SK-N-SH treated with all-trans-retinoic acid at 6 μM for 48 hours (cell line): ENCODE data around the gene STEAP1.

ENCODE experiments used
- ISL1 ChIP-seq: fragments of 250-450 bp; sonication (Bioruptor Pico); IDR thresholded peaks from 2 replicates; pipeline ENCODE4 v2.1.2; 2022; ENCODE audit warnings: mild to moderate bottlenecking, moderate library complexity
- PATZ1 ChIP-seq: fragments of 250-450 bp; sonication (Bioruptor Pico); IDR thresholded peaks from 2 replicates; pipeline ENCODE4 v1.8.0; 2020; ENCODE audit warnings: mild to moderate bottlenecking, moderate library complexity, borderline replicate concordance
- RARB ChIP-seq: fragments of 250-450 bp; sonication (Bioruptor Pico); IDR thresholded peaks from 2 replicates; pipeline ENCODE4 v1.8.0; 2021; ENCODE audit warnings: mild to moderate bottlenecking, moderate library complexity
- SNAI2 ChIP-seq: fragments of 250-450 bp; sonication (Bioruptor Pico); IDR thresholded peaks from 2 replicates; pipeline ENCODE4 v1.5.0; 2020; ENCODE audit warnings: mild to moderate bottlenecking, moderate library complexity
- TCF4 ChIP-seq: fragments of 250-450 bp; sonication (Bioruptor Pico); IDR thresholded peaks from 2 replicates; pipeline ENCODE4 v1.8.0; 2021; ENCODE audit warnings: mild to moderate bottlenecking, moderate library complexity, borderline replicate concordance
- TOX ChIP-seq: fragments of 250-450 bp; sonication (Bioruptor Pico); IDR thresholded peaks from 2 replicates; pipeline ENCODE4 v1.8.0; 2021; ENCODE audit warnings: mild to moderate bottlenecking, moderate library complexity, borderline replicate concordance
- ZFP3 ChIP-seq: fragments of 250-450 bp; sonication (Bioruptor Pico); IDR thresholded peaks from 2 replicates; pipeline ENCODE4 v1.5.0; 2020; ENCODE audit warnings: mild to moderate bottlenecking, moderate library complexity
- ZNF565 ChIP-seq: fragments of 450-650 bp; formaldehyde crosslinking; conservative IDR thresholded peaks from 2 replicates; pipeline ENCODE4 v1.5.0; 2020; ENCODE audit warnings: low read depth, mild to moderate bottlenecking, moderate library complexity
- ZNF70 ChIP-seq: fragments of 450-650 bp; formaldehyde crosslinking; IDR thresholded peaks from 2 replicates; pipeline ENCODE4 v1.5.0; 2020; ENCODE audit warnings: mild to moderate bottlenecking, moderate library complexity
- ZNF8 ChIP-seq: fragments of 450-650 bp; formaldehyde crosslinking; IDR thresholded peaks from 2 replicates; pipeline ENCODE4 v1.5.0; 2020; ENCODE audit warnings: mild to moderate bottlenecking, moderate library complexity
- TF ChIP-seq, protein P1 (sequence below): fragments of 250-450 bp; sonication (Bioruptor Pico); IDR thresholded peaks from 2 replicates; pipeline ENCODE4 v1.5.1; 2021; ENCODE audit warnings: mild to moderate bottlenecking, moderate library complexity
- TF ChIP-seq, protein P2 (sequence below): fragments of 250-450 bp; sonication (Bioruptor Pico); IDR thresholded peaks from 2 replicates; pipeline ENCODE4 v1.5.0; 2020; ENCODE audit warnings: mild to moderate bottlenecking, moderate library complexity
- TF ChIP-seq, protein P3 (sequence below): fragments of 250-450 bp; sonication (Bioruptor Pico); IDR thresholded peaks from 2 replicates; pipeline ENCODE4 v1.5.1; 2020; ENCODE audit warnings: low read depth, mild to moderate bottlenecking, moderate library complexity

DNA sequence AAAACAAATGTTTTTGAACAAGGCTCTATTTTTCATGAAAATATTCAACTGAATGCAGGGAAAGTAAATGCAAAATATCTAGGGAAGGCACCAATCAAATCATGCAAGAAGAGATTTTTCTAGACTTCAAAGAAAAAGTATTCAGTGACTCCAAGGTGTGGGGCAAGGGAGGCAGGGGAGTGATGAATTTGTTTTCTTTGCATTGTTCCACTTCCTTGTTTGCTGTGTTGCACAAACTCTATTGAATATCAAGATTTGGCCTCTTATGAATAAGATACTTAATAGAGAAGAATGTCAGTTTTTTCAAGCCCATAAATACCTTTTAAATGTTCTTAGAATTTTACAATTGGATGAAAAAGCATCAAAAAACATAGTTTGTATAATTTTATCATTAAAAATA, 26.4 kb downstream of the STEAP1 start:
- TF ChIP-seq ISL1 (CRISPR knock-in tag) (no peak), RARB (no peak), TCF4 (CRISPR knock-in tag) (no peak), TOX (CRISPR knock-in tag) (no peak), ZFP3 (CRISPR knock-in tag) (no peak), PATZ1 (no peak), ZNF70 (CRISPR knock-in tag) (no peak), ZNF8 (CRISPR knock-in tag) (no peak), ZNF565 (no peak), SNAI2 (no peak)
- TF ChIP-seq, protein P1, sequence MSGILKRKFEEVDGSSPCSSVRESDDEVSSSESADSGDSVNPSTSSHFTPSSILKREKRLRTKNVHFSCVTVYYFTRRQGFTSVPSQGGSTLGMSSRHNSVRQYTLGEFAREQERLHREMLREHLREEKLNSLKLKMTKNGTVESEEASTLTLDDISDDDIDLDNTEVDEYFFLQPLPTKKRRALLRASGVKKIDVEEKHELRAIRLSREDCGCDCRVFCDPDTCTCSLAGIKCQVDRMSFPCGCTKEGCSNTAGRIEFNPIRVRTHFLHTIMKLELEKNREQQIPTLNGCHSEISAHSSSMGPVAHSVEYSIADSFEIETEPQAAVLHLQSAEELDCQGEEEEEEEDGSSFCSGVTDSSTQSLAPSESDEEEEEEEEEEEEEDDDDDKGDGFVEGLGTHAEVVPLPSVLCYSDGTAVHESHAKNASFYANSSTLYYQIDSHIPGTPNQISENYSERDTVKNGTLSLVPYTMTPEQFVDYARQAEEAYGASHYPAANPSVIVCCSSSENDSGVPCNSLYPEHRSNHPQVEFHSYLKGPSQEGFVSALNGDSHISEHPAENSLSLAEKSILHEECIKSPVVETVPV (CRISPR knock-in tag) = no peak
- TF ChIP-seq, protein P2, sequence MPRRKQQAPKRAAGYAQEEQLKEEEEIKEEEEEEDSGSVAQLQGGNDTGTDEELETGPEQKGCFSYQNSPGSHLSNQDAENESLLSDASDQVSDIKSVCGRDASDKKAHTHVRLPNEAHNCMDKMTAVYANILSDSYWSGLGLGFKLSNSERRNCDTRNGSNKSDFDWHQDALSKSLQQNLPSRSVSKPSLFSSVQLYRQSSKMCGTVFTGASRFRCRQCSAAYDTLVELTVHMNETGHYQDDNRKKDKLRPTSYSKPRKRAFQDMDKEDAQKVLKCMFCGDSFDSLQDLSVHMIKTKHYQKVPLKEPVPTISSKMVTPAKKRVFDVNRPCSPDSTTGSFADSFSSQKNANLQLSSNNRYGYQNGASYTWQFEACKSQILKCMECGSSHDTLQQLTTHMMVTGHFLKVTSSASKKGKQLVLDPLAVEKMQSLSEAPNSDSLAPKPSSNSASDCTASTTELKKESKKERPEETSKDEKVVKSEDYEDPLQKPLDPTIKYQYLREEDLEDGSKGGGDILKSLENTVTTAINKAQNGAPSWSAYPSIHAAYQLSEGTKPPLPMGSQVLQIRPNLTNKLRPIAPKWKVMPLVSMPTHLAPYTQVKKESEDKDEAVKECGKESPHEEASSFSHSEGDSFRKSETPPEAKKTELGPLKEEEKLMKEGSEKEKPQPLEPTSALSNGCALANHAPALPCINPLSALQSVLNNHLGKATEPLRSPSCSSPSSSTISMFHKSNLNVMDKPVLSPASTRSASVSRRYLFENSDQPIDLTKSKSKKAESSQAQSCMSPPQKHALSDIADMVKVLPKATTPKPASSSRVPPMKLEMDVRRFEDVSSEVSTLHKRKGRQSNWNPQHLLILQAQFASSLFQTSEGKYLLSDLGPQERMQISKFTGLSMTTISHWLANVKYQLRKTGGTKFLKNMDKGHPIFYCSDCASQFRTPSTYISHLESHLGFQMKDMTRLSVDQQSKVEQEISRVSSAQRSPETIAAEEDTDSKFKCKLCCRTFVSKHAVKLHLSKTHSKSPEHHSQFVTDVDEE (CRISPR knock-in tag) = no peak
- TF ChIP-seq, protein P3, sequence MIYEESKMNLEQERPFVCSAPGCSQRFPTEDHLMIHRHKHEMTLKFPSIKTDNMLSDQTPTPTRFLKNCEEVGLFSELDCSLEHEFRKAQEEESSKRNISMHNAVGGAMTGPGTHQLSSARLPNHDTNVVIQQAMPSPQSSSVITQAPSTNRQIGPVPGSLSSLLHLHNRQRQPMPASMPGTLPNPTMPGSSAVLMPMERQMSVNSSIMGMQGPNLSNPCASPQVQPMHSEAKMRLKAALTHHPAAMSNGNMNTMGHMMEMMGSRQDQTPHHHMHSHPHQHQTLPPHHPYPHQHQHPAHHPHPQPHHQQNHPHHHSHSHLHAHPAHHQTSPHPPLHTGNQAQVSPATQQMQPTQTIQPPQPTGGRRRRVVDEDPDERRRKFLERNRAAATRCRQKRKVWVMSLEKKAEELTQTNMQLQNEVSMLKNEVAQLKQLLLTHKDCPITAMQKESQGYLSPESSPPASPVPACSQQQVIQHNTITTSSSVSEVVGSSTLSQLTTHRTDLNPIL (CRISPR knock-in tag) = no peak
